NCI-H2171 treated with DMSO at 0.1 percent for 48 hours (cell line): ENCODE data around the gene RNU2-1.
"Not testable (repeated sequence)": the region's sequence is repeated elsewhere in the genome, so short reads cannot be mapped to it uniquely, and the experiment has no call there.

ENCODE experiments used
- DNase-seq: peaks from one replicate; lab custom pipeline; 2025; lab: John Stamatoyannopoulos, UW

The RNU2-1 gene

DNA sequence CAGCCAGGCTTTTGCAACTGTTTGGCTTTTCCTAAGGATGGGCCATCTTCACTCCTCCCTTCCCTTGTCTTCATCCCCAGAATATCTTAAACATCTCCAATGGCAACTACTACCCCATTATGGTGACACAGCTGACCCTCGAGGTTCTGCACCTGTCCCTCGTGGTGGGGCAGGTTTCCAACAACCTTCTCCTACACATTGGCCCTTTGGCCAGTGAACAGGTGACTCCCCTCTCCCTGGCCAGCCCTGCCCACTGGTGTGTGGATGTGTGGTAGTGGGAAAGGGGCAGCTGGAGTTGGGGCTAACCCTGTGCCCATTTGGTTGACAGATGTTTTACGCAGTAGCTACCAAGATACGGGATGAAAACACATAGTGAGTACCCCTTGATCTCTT lies 17.4 kb downstream of the RNU2-1 start:
- DNase-seq, result no peak

DNA sequence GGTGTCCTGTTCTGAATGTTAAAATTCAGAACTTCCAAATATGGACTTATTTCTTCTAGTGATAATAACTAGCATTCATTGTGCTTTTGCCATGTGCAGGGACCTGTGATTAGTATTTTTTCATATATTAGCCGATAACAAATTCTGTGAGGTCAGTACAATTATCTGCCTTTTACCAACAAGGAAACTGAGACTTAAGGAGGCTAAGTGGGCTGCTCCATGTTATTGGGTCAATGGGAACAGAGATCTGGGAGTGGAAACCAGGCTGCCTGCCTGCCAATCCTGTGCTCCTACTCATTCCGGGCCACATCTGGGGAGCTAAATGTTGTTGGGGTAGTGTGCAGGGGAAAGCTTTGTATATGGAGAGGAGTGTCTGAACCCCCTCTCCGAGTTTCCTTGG lies 18.4 kb downstream of the RNU2-1 start:
- no peak for DNase-seq

DNA sequence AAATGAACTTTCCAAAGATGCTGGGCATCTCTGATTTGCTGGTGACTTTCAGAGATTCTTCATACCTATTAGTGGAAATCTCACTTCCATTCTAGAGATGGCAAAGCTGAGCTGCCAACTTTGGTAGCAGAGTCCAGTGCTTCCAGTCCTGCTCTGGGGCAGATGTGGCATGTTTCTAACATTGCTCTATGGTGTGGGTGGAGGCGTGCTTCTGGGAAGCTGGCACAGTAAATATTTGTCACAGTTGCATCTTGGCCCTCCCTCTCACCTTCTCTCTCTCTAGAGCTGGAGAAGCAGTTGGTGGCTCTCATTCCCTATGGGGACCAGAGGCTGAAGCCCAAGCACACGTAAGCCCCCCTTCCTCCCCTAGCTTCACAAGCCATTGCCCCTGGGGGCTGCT lies 20.2 kb downstream of the RNU2-1 start:
- no peak for DNase-seq

- DNase-seq, result no peak
Observed at GRCh38 chr17:43212641-43213490, 20.9 kb downstream of the RNU2-1 start.

GRCh38 chr17:43211480-43212402 lies 22.0 kb downstream of the RNU2-1 start, which contains the start of gene TMEM106A:
Gene TMEM106A, plus strand, starts transcription at chr17:43211875. Its CDS starts 1,167 bp downstream, at chr17:43213042.
- peak; percentile 8 for DNase-seq

DNA sequence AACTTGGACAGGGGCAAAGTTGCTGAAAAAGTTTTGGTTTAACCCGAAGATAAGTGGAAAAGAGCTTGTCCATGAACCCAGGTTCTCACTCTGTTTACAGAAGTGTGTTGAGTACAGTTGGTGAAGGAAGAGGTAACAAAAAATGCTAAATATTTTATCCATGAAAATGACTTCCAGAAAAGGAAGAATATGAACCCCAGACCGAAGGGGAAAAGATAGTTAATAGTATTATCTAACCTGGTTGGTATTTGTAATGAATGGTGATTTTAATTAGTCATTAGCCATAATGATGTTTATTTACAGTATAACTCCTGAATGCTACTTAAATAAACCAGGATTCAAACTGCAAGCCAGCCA lies 22.7 kb downstream of the RNU2-1 start:
- no peak for DNase-seq

- DNase-seq, result no peak
Observed at GRCh38 chr17:43210576-43210975, 23.2 kb downstream of the RNU2-1 start.

DNA sequence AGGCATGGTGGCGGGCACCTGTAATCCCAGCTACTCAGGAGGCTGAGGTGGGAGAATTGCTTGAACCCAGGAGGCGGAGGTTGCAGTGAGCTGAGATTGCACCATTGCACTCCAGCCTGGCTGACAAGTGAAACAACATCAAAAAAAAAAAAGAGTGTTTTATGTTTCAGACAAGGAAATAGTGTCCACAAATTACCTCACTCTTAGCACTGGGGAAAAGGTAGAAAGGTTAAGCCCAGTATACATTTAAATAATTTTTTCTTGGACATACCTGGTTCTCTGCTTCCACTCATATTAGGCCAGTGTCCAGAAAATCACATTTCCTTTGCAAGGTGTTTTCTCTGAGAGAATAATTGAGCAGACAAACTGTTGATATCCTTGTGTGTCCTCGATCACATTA lies 30.8 kb downstream of the RNU2-1 start:
- not testable (repeated sequence) for DNase-seq

GRCh38 chr17:43200127-43200526 lies 33.6 kb downstream of the RNU2-1 start:
- DNase-seq, result peak; percentile 32

DNA sequence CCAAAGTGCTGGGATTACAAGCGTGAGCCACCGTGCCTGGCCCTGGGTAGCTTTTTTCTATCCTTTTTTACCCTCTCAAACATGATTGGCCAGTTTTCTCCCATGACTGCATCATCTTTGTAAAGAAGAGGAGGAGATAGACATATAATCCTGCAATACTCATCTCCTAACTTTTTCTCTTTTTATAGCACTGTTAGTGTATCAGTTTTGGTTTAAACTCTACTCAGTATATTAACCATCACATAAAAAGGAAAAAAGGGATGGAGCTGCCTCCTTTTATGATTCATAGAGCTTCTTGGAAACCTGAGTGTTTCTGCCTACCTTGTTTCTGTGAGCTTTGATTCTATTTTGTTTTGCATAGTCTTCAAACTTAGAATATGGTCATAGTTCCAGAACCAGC lies 34.1 kb downstream of the RNU2-1 start:
- DNase-seq, result no peak

DNA sequence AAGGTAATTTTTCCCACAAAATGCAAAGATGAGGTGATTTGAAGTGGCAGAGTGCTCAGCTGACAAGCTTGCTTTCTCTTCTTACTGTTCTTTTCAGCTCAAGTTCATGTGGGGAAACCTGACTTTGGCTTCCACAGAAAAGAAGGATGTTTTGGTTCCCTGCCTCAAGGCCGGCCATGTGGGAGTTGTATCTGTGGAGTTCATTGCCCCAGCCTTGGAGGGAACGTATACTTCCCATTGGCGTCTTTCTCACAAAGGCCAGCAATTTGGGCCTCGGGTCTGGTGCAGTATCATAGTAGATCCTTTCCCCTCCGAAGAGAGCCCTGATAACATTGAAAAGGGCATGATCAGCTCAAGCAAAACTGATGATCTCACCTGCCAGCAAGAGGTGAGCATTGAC lies 40.5 kb downstream of the RNU2-1 start:
- DNase-seq, result no peak

DNA sequence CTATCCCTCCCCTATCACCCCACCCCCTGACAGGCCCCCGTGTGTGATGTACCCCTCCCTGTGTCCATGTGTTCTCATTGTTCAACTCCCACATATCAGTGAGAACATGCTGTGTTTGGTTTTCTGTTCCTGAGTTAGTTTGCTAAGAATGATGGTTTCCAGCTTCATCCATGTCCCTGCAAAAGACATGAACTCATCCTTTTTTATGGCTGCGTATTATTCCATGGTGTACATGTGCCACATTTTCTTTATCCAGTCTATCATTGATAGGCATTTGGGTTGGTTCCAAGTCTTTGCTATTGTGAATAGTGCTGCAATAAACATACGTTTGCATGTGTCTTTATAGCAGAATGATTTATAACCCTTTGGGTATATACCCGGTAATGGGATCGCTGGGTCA lies 47.1 kb downstream of the RNU2-1 start:
- DNase-seq, result not testable (repeated sequence)

DNA sequence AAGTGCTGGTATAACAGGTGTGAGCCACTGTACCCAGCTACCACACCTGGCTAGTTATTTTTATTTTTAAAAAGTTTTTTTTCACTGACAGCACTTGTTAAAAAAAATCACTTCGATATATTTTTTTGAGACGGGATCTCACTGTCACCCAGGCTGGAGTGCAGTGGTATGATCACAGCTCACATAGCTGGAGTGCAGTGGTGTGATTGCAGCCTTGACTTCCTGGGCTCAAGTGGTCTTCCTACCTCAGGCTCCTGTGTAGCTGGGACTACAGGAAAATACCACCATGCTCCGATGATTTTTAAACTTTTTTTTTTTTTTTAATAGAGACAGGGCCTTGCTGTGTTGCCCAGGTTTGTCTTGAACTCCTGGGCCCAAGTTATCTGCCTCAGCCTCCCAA lies 49.9 kb downstream of the RNU2-1 start:
- DNase-seq, result no peak
